Skin of body (tissue), 2 donors: ENCODE data around the gene RFX1. TPM values are rescaled to one million over a fixed set of nuclear protein-coding genes. Genes with fewer than 3 reads are reported as not detected.
"Not testable (repeated sequence)": the region's sequence is repeated elsewhere in the genome, so short reads cannot be mapped to it uniquely, and the experiment has no call there.

Experiments
- DNase-seq: peaks from one replicate; lab custom pipeline; 2025; lab: John Stamatoyannopoulos, UW
- total RNA-seq: library from RNA; depleted of rRNA; stranded (reverse); fragments of >200 nt; gene quantifications from one replicate; pipeline ENCODE4 v1.2.3, GENCODE V29; 2014

The RFX1 gene
- total RNA-seq, 1 donor from 2014 or later = 3.9 TPM

DNA sequence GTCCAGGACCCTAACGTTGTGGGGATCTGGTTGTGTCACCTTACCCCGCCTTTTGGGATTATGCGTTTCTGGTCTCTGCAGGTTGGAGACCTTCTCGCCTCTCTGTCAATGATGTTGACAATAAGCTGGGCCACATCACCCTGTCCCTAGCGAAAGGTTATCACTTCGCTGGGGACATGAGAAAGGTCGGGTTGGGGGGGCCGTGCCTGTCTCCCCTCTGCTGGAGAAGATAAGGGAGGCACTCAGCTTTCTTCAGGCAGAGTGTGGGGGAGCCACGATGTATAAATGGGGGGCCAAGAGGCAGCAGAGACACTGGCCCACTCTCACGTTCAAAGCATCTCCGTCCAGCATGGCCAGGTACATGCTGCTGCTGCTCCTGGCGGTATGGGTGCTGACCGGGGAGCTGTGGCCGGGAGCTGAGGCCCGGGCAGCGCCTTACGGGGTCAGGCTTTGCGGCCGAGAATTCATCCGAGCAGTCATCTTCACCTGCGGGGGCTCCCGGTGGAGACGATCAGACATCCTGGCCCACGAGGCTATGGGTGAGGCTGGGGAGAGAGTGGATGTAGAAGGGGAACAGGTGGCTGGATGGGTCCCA, 21.8 kb upstream of the RFX1 start, which contains the start of gene RLN3:
TSS of gene RLN3 (plus strand) at position 293 of the 595 bp plus-strand sequence. CDS start at position 350, 57 bp downstream.
- no peak for DNase-seq

- not testable (repeated sequence) for DNase-seq
Observed at GRCh38 chr19:14026652-14027192, 20.6 kb upstream of the RFX1 start.

DNA sequence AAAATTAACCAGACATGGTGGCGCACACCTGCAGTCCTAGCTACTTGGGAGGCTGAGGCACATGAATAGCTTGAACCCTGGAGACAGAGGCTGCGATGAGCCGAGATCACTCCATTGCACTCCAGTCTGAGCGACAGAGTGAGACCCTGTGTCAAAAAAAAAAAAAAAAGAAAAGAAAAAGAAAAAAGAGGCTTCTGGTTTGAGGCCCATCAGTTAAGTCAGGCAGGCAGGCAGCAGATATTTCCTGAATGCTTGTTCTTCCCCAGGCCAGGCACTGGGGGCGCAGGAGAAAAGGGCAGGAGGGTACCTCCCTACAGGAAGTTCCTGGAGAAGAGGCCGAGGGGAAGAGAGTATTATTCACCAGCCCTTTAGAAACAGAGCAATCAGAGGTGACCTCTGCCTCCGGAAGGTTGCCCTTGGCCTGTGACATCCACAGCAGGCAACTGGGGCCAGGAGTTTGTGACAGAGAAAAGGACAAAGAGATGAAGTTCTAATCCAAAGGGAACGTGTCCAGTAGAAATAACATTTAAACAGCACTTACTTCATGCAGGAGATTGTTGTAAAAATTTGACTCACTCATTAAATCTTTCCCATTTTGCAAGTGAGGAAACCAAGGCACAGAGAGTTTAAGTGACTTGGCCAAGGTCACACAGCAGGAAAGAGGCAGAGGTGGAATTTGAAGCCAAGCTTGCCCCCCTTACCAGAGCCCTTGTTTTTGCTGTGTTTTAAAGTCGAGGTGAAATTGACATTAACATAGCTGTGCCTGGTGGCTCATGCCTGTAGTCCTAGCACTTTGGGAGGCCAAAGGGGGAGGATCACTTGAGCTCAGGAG, 17.5 kb upstream of the RFX1 start:
- DNase-seq = no peak

DNA sequence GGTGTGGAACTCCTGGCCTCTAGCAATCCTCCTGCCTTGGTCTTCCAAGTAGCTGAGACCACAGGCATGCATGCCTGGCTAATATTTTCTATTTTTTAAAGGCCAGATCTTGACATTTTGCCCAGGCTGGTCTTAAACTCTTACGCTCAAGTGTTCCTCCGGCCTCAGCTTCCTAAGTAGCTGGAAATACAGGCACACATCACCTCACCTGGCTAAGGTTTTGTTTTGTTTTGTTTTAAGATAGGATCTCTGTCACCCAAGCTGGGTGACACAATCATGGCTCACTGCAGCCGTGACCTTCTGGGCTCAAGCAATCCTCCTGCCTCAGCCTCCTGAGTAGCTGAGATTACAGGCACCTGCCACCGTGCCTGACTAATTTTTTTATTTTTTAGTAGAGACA, 16.3 kb upstream of the RFX1 start:
- DNase-seq = no peak

- DNase-seq = no peak
Observed at GRCh38 chr19:14021474-14021873, 15.4 kb upstream of the RFX1 start.

- DNase-seq = not testable (repeated sequence)
Observed at GRCh38 chr19:14019739-14020138, 13.6 kb upstream of the RFX1 start.

DNA sequence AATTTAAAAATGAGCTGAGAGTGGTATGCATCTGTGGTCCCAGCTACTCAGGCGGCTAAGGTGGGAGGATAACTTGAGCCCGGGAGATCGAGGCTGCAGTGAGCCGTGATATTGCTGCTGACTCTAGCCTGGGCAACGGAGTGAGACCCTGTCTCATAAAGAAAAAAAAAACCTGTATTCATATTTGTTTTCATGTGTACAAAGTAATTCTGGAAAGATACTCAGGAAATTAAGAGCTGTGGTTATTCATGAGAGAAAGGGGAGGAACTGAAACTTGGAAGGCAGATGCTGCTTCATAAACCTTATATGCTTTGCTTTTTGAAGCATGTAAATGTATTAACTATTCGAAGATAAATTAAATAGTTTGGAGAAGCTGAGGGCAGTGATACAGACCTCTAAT, 13.0 kb upstream of the RFX1 start:
- DNase-seq = no peak

DNA sequence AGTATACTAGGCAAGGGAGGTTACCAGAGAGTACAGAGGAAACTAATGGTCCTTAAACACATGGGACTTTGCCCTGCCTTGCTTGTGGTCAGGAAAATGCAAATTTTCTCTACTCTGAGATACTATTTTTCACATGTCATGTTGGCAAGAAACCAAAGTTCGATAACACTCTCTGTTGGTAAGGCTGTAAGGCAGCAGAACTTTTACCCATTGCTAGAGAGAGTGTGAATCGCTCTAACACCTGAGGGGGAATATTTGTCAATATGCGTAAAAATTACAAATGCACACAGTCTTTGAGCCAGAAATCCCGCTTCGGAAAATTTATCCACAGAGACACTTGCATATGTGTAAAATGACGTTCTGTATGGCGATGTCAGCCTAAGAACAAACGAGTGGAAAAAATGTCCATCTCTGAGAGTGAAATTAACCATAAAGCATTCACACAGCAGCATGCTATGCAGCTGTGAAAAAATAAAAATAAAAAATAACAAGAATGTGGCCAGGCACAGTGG, 9.5 kb upstream of the RFX1 start:
- no peak for DNase-seq

- DNase-seq = no peak
Observed at GRCh38 chr19:14012378-14012915, 6.3 kb upstream of the RFX1 start.

GRCh38 chr19:14006766-14007562, 844 bp upstream of the RFX1 start:
- DNase-seq = no peak

GRCh38 chr19:14005349-14006084, 603 bp downstream of the RFX1 start:
- DNase-seq = peak; percentile 57

DNA sequence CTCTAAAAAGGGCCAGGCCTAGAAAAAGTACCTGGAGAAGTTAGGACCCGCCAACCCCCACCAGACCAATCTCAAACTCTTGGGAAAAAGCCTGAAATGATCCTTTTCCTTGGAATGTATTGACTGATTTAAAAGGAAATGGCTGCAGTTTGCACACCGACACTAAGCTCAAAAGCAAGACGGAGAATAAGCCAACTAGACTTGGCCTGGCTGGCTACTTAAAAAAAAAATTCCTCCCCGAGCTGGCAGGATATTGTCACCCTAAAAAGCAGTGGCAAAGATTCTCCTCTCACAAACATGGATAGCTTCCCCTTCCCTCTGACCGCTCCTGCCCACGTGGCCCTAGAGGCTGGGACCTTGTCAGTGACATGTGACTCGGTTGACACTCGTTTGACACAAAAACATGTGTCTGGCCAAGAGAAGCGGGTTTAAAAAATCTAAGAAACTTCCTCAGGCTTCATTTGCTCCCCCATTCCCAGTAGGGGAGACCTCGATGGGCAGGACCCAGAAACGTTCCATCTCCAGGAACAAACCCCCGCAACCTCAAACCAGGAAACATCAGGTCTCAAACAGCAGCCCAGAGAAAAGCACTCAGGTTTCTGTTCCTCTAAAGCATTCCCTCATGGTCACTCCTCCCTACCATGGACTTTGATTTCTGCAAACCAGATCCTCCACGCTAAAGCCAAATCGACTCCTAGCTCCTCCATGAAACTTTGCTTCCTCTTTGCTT, 1.3 kb downstream of the RFX1 start:
- DNase-seq = no peak

GRCh38 chr19:14003251-14004055, 2.7 kb downstream of the RFX1 start:
- no peak for DNase-seq

DNA sequence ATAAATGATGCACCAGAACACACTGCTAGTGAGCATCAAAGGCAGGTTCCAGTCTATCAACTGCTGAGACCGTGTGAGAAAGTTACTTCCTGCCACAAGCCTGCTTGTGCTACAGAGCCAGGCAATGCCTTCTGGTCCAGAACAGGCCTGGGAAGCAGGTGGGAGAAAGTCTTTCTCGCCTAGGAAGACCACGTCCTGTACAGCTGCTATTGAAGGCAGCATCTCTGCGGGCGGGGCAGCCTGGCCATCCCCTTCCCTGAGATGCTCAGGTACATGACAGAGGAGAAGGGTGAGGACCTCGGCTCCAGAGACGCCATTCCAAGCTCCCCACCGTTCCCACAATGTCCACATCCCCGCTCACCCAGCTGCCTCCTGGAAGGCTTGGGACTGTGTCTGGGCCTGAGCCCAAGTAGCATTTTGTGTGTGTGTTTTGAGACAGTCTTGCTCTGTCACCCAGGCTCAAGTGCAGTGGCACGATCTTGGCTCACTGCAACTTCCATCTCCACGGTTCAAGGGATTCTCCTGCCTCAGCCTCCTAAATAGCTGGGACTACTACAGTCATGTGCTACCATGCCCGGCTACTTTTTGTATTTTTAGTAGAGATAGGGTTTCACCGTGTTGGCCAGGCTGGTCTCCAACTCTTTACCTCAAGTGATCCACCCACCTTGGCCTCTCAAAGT, 3.4 kb downstream of the RFX1 start:
- no peak for DNase-seq

GRCh38 chr19:14000691-14001375, 5.3 kb downstream of the RFX1 start:
- DNase-seq = no peak

DNA sequence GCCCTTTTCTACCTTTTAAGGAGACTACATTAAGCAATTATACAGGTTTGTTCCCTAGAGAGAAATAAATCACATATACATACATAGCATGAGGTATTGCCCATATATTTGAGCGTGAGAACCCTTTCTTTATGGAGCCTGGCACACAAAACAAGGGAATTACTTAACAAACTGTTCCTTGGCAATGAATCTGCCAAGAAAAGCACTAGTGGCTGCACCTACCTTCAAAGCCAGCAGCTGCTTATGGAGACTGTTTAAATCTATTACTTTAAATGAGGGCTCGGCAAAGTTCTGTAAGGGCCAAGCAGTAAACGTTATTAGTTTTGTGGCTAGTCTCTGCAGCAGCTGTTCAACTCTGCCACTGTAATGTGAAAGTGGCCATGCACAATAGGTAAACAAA, 7.0 kb downstream of the RFX1 start:
- no peak for DNase-seq

GRCh38 chr19:13998426-13998825, 7.7 kb downstream of the RFX1 start:
- DNase-seq = no peak

DNA sequence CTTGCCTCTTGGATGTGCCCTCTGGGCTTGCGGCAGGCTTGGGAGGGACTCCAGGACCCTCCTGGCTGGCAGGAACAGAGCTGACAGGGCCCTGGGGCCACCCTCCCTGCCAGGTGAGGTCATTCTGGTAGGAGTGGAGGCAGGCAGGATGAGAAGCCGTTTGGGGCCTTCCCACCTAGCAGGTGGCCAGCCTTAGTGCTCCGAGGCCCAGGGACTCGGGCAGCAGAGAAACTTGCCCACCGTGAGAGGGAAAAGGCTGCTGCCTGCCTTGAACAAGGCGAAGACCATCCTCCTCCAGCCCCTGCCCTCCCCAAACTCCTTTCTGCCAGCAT, 8.5 kb downstream of the RFX1 start:
- DNase-seq = no peak
